ENCODE results near the gene JAG2. TPM values are rescaled to one million over a fixed set of nuclear protein-coding genes. Genes with fewer than 3 reads are reported as not detected.
A peak's percentile ranks its signal among the peaks of the same experiment; 100 is the strongest.

JAG2 gene
- total RNA-seq, 1 donor from 2014 or later: 18.9 TPM

DNA sequence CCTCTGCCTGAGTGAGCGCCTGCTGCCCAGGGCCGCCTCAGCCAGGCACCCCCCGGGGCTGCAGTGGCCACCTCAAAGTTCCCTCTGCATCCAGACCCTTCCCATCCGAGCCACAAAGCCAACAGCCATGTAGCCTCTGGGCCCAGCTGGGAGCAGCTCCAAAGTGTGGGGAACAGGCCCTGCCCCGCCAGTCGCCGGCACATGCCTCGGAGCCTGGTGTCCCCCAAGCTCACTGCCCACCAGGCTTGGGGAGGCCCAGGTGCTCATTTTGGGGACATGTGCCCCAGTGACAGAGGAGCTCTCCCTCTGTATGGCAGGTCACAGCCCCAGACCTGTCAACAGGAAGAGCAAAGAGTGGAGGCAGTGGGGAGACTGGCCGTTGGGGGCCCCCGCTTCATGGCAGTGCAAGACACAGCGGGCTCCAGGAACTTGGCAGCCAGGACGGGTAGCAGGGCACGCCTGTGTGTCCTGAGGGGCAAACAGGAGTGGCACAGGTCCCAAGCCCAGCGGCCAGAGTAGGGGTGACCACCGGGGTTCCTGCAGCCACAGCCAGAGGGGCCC is 29.9 kb downstream of the JAG2 start:
- no peak for ATAC-seq

DNA sequence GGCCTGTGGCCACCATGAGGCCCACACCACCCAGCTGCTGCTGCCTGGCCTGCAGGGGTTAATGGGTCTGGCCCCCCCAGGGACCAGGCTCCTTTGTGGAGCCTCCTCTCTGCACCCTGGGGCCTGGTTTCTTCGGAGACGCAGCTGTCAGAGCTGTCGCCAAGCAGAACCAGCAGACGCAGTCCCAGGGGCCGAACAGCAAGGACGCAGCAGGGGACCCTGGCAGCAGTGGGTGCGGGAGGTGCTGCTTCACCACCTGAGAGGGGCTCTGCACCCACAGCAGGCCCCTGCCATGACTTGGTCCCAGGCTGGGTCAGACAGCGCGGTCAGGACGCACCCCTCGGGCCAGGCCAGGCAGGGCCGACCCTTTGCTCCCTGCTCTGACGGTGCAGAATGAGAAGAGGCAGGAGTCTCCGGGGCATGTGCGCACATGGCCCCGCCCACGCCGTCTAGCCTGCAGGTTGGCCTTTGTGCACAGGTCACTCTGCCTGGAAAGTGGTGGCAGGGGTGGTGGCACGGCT is 30.5 kb downstream of the JAG2 start:
- ATAC-seq: peak; percentile 11

DNA sequence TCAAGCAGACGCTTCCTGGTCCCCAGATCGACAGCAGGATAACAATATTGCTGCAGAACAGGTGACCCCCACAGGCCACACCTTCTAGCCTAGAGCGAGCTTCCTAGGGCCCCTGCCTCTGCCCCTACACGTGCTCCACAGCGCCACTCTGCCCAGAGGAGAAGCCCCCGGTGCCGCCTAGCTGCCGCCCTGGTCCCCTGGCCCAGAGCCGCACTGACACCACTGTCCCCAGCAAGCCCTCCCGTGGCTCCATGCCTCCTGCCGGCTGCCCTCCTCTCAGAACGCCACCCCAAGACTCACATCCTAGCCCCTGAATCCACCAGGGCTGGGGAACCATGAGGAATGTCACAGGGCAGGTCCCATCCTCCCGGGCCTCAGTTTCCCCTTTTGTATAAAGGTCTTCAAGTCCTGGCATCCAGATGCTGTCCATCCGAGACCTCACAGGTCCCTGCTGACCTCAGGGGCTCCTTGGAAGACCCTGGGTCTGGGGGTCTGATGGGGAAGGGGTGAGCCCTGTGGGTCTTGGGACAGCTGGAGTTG is 31.0 kb downstream of the JAG2 start:
- no peak for ATAC-seq

DNA sequence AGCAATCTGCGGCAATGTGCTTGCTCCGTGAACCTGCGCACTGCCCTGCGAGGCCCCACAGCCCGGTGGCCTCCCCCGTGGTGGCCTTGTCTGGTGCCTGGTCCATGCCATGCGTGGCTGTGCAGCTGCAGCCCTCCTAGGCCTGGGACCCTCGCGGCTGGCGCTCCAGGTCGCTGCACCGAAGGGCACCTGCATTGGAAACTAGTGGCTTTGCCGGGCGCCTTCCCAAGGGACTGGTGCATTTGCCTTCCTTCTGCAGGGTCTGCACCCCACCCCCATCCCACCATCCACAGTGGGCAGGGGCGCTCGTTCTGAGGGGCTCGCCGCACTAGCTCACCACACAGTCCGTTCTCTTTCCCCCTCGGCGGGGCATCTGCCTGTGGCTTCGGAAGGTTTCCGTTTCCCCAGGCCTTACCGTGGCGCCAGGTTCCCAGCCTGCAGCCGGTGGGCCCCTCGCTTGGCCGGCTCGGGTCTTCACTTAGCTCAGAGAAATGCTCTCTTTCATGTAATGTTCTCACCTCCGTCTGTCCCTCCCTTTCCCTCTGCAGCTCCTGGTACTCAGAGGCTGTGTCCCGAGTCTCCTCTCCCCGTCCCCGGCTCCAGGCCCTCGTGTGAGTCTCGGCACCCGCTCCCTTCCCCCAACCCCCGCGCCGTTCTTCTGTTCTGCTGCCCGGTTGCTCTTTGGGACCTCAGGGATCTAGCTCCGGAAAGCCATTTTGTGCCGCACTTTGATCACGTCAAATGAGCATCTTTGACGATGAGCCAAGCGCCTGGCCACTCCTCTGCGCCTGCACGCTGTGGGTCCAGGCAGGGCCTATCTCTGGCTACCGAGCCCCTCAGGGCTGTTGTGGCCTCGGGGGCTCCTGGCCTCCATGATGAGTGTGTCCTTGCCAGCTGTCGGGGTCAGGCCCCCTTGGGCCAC is 31.9 kb downstream of the JAG2 start:
- ATAC-seq: no peak

DNA sequence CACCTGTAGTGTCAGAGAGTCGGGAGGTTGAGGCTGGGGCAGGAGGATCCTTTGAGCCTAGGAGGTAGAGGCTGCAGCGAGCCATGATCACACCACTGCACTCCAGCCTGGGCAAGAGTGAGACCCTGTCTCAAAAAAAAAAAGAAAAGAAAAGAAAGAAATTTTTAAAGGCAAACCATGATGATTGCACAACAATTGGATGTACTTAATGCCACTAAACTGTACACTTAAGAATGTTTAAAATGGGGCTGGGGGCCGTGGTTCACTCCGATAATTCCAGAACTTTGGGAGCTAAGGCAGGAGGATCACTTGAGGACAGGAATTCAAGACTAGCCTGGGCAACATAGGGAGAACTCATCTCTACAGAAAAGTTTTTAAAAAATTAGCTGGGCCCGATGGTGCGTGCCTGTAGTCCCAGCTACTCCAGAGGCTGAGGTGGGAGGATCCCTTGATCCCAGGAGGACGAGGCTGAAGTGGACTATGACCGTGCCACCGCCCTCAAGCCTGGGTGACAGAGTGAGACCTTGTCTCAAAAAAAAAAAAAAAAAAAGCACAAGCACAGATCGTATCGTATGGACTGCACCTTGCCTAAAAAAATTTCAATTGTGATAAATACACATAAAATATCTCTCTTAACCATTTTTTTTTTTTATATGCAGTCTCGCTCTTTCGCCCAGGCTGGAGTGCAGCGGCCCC is 32.7 kb downstream of the JAG2 start:
- ATAC-seq: no peak

DNA sequence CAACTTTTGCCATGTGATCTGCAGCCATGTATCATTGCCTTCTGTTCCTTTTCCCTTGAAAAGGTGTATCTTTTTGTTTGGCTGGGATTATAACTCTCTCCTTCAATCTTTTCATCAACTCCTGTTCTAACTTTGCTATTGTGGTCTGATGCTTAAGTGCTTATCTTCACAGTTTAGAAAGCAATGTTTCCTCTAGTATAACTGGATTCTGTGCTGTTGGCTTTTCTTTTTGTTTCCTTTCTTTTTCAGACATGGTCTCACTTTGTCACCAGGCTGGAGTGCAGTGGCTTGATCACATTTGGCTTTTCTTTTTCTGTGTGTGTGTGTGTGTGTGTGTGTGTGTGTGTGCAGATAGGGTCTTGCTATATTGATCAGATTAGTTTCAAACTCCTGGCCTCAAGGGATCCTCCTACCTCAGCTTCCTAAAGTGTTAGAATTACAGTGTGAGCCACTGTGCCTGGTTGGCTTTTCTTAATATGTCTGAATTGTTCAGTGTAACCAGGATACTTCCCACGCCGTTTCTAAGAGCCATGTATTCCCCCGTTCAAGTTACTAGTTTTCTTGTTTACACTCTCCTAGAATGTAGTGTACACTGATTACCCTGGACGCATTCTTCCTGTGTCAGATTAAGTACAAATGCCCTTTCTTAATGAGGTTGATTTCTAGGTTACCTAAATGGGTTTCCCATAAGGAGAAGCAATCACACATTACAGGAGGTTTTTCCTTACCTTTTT is 35.5 kb downstream of the JAG2 start:
- no peak for ATAC-seq

DNA sequence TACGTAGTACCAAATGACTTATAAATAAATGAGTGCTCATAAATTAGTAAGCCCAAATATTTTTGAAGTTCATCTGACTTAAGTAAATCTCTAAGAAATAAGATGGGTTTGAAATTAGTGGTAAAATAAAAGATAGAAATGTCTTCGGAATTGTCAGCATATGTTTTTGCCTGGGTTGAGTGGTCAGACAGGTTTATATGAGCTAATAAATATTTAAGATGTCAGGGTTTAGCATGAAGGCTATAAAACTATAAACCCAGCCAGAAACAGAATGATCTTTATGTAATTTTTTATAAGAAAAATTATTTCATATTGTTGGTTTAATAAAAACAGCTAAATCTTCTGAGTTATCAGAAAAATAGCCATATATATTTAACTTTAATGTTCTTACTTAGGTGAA is 37.3 kb downstream of the JAG2 start:
- ATAC-seq: no peak

DNA sequence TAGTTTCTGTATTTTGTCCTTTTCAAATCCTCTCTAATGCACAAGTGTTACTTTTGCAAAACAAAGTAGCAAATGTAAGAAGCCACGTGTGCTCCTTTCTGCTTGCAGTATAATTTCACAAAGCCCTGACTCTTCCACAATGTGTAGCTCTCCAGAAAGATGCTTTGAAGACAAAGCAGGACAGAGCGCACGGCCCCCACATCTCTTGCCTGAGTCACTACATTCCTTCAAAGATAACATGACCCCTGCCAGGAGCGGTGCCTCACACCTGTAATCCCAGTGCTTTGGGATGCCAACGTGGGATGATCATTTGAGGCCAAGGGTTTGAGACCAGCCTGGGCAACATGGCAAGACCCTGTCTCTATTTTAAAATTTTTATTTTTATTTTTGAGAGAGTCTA is 40.5 kb downstream of the JAG2 start:
- ATAC-seq: no peak

DNA sequence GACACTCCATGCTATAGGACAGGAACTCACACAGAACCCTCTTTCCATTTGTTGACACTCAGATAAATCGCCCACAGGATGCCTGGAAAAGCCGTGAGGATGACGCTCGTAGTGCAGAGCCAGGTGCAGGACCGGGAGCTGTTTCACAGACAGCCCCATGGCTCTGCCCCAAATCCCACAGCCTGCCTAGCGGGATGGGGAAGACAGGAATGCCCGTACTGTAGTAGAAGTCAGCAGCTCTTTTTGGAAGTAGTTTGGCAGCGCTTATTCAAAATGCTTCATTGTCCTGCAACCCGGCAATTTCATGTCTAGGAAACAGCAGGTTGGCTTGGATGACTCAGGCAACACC is 41.6 kb downstream of the JAG2 start:
- ATAC-seq: peak; percentile 45

DNA sequence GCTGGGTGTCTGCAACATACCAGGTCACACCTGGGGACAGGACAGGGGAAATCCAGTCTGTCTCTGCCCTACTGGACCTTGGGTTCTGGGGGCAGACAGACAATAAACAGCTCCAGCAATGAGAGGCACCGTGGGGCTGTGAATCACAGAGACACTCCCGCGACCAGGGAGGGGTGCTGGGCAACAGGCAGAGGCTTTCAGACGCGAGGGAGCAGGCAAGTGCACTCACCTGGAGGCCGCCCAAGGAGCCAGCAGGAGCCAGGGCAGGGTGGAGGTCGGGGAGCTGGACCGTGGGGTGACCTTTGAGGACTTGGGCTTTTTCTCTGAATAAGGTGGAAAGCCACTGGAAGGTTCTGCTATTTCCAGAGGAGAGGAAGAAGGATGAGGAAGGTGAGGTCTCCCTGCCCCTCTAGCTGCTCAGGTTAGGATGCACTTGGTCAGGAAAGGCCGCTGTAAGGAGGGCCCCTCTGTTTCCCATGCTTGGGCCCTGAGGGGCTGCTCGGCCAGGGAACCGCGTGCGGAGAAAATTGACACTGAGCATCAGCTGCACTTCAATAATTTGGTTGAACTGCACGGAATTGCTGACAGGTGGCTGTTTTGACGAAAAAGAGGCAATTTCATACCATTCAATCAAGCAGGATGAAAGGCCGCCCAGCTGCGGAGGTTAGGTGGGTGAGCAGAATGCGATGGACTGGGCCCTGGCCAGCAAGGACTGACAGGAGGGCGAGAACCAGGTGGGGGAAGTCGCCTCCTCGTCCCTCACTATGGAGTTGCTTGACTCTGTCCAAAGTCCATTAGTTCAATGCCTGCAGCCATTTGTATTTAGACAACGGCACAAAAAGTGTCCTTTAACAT is 42.2 kb downstream of the JAG2 start:
- ATAC-seq: peak; percentile 33

DNA sequence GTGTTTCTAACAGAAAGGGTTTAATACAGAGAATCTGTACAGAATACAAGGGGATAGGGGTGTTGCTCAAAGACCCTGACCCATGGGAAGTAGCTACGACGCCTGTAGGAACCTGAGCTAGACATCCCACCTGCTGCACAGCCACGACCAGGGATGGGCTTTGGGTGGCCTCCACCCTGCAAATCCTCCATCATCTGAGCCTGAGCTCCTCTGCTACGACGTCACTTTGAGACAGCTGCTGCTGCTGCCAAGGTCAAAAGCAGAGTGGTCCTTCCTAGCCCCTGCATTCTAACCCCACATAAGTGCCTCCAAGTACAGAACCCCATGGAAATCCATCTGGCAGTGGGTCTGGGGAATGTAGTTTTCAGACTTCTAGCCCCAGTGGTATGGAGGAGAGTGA is 43.8 kb downstream of the JAG2 start:
- ATAC-seq: no peak

DNA sequence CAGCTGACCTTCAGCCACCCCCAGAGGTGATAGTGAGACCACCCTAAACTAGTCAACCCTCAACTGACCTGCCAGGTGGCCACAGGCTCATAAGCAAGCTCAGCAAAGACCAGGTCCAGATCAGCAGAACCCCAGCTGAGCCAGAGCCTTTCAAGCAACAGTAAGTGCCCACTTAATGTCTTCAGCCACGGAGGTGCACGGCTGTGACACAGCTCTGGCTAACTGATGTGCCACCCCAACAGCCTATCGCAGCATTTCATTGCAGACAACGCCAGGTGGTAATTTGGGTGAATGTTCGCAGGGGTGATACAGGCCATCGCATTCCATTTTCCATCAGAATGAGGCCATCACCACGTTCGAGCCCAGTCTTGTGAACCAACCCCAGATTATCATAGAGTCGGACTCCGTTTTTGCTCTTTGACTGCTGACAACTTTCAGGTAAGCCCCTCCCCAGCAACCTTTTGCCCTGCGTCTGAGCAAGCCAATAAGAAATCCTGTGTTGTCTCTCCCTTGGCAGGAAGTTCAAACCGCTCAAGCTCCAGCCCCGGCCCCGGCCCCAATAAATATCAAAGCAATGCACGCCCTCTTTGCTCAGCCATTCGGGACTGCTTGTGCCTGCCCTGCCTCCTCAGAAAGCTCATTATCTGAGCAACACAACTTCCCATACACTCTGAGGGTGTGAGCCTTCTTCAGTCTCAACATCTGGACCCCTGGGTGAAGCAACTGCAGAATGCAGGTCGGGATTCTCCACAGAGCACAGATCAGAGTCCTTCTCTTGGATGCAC is 44.4 kb downstream of the JAG2 start:
- no peak for ATAC-seq

DNA sequence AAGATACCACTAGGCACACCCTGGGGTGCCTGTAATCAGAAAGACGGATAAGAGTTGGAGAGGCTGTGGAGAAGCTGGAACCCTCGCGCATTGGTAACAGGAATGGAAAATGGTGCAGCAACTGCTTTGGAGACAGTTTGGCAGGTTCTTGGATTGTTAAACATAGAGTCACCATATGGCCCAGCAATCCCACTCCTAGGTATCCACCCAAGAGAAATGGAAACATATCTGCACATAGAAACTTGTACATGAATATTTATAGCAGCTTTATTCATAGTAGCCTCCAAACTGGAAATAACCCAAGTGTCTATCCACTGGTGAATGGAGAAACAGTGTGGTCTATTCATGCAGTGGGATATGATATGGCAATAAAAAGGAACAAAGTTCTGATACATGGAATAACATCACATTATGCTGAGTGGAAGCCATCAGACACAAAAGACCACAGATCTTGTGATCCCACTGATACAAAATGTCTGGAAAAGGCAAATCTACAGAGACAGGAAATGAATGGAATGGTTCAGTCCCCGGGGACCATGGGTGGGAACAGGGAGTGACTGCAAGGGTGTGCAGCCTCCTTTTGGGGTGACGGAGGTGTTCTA is 45.4 kb downstream of the JAG2 start:
- no peak for ATAC-seq

DNA sequence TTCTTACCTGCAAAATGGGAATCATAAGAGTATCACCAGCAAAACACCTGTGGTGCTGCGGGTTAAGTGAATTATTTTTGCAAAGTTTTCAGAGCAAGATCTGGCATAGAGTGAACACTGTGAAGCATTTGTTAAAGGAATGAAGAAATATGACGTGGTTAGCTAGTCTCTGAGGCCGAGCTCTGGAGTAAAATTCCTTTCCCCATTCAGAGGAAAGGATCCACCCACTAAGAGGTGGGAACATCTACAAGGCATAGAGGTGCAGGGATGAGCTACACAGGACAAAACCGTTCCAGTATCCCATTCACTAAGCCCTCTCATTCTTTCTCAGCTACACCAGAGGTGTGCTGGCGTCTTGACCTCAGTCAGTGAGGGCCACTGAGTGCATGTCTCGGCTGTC is 48.5 kb downstream of the JAG2 start:
- peak; percentile 4 for ATAC-seq

DNA sequence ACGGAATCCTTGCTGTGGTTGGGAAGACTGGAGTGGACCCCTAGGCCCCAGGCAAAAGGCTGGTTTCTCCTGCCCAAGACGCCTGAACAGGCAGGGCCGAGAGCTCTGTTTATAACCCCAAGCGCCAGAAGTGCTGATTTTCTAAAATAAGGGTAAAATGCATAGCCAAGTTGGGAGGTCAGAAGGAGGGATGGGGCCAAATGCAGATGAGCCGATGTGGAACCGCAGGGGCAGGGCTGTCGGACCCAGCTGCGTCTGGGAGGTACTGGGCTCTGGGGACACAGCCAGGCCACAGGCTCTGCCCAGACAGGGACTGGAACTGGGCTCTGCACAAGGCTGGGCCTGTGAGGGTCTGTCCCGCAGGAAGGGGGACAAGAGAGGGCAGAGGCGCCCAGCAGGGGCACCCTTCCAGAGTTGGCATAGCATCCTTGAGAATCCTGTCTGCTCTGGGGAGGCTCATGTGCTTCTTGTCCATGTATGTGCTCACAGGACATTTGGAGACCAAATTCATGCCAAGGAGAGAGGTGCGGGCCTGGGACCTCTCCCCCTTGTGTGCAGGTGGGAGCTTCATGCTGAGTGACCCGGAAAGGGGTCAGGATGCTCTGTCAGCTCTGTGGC is 49.1 kb downstream of the JAG2 start:
- peak; percentile 6 for ATAC-seq

DNA sequence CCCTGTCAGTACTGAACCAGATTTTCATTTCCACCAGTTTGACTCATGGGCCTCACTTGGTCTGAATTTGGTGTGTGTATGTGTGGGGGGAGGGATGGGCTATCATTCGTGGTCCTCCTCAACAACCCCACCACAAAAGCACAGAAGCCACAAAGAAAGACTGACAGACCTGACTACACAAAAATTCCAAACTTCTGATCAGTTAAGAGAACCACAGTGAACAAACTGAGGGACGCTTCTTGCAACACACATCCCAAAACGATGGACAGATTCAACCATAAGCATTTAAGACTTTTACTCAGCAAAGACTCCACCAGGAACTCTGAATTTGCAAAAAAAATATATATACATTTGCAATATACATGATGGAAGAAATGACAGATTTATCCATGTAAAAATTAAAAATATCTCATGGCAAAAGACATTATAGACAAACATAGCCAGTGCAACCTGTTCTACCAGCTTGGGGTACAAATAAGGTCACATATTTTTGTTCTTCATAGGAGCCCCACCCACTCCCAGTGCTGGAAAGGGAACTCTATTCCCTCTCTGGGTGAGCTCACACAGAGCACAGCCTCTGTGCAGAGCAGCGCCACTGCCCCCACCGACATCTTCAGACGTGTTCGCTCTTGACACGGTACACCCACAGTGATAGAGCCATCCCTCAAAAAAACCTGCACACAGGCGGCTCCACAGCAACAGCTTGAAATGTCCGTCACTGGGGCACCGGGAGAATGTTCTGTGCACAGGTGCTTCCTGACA is 49.7 kb downstream of the JAG2 start:
- peak; percentile 98 for ATAC-seq

DNA sequence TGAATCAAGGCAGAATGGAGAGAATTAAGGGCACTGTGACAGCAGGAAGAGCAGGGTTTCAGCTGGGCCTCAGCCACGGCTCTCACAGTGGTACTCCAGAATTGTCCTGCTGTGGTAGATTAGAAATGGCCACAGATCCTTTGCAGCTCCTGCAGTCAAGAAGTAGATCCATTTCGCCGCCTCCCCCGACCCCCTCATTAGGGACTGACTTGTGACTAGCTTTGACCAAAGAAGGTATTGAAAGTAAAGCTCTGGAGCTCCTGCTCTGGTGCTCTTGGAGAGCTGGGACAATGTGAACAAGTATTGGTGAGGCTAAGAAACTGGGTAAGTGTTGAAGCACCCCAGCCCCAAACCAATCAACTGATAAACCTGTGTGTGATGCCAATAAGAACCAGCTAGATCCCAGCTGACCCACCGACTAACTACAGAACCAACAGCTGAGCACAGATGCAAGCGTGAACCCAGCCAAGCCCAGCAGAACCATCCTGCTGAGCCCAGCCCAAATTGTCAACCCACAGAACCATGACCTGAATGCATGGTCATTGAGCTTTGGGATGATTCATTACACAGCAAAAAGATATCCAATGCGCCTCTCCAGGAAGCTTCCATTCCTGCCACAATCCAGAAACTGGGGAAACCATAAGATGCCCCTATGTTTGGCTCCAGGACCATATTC is 50.7 kb downstream of the JAG2 start:
- ATAC-seq: no peak

DNA sequence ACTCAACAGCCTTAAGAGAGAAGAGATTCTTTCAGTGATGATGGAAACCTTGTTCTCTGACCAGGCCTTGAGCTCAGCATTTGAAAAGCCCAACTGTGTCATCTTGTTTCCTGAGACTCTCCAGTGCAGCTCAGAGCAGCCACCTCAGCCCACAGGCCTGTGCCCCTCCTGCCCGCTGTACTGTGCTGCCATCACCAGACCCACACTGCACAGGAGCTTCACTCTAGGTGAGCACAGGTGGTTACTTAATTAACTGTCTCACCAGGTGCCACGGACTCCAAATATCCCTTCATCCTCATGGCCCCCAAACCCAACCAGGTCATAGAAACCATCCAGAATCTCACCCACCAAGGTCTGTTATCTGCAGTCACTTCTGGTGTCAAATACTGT is 51.3 kb downstream of the JAG2 start:
- no peak for ATAC-seq
